Left kidney (tissue), 2 donors: Measurements from ENCODE around the gene SERAC1. TPM values are rescaled to one million over a fixed set of nuclear protein-coding genes. Genes with fewer than 3 reads are reported as not detected.
A peak's percentile ranks its signal among the peaks of the same experiment; 100 is the strongest.

Source experiments
- DNase-seq: peaks from one replicate; pipeline ENCODE4 v3.0.0-alpha.2; 2013
- polyA plus RNA-seq: library from polyadenylated mRNA; unstranded; fragments of 120-200 nt; gene quantifications from one replicate; pipeline ENCODE4 v1.2.1, GENCODE V29; 2013; ENCODE audit not compliant: insufficient read length

The SERAC1 gene
- polyA plus RNA-seq, 1 donor = 15.1 TPM

DNA sequence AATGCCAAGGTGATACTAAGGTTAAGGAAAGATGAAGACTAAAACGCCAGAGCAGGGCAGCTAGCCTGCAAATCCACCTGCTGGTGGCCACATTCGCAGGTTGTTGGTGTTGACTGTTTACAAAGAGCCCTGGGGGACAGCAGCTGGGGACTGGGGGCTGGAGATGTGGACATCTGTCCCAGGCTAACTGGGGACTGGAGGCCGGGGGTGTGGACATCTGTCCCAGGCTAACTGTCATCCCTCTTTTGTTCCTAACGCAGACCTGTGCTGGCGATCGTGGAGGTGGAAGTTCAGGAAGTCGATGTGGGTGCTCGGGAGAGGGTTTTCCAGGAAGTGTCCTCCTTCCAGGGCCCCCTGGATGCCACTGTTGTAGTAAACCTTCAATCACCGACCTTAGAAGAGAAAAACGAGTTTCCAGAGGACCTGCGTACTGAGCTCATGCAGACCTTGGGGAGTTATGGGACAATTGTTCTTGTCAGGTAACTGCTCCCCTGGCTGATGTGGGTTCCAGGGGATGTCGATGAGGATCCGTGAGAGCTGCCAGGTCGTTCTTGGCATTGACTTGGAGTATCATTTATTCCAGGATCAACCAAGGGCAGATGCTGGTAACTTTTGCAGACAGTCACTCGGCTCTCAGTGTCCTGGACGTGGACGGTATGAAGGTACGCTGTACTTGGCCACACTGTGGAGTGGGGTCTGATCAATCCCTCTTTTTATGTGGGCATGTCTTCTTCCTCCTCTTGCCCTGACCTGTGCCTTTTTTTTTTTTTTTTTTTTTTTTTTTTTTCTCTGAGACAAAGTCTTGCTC, 87.0 kb downstream of the SERAC1 start:
- no peak for DNase-seq

DNA sequence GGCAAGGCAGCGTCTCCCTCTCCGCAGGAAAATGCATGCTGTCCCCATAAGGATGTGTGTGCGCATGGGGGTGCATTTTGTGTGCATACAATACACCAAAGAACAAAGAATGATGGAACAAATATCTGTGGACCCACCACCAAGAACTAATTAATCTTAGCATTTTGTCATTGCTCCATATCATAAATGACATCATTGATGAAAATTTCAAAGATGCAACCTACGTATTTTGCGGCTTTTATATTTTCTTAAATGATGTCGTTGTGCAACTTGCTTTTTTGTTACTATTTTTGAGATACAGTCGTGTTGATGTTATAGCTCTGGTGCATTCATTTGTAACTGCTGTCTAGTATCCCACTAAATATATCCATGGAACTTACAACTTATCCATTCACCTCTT, 89.7 kb downstream of the SERAC1 start:
- DNase-seq = no peak

DNA sequence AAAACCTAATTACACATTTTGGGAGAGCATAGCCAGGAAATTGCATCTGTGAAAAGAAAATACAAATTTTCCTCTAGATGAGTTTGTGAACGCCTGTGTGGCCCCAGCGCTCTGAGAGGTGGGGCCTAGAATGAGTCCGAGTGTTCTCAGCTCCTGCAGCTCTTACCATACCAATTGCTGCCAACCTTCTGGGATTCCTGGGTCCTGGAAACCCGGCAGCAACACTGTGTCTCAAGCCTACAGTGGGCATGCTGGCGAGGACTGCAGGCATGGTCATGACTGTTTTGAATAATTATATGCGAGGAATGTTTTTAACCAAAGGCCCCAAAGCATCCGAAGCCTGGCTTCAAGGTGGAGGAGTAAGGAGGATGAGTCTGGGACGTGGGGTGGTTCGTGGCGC, 90.4 kb downstream of the SERAC1 start:
- no peak for DNase-seq

DNA sequence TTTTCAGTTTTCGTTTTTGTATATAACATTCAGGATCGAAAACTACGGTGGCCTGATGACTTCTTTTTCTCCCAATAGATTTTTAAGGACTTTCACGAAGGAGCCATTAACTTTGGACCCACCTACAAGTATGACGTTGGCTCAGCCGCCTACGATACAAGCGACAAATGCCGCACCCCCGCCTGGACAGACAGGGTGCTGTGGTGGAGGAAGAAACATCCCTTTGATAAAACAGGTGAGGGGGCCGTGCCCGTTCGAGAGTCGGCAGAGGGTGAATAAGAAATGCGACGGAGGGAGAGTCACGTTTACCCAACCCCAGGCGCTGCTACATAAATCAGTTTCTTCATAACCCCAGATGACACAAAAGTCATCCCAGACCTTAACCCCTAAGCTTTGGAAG, 91.5 kb downstream of the SERAC1 start:
- DNase-seq = no peak

DNA sequence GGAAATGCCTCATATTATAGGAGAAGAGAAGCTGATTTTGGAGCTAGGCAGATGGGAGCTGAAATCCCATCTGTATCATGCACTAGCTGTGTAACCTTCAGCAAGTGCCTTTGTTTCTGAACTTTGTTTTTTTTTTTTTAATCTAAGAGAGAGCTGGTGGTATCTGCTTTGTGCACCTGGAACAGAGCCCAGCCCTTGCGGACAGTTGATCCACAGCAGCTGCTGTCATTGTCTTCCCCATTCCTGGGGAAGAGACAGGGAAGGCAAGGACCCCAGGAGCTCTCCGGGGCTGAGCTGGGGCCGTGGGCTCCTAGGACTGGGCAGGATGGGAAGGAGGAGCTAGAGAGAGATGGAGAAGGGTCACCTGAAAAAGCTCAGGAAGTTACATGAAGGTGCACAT, 94.3 kb downstream of the SERAC1 start:
- no peak for DNase-seq

DNA sequence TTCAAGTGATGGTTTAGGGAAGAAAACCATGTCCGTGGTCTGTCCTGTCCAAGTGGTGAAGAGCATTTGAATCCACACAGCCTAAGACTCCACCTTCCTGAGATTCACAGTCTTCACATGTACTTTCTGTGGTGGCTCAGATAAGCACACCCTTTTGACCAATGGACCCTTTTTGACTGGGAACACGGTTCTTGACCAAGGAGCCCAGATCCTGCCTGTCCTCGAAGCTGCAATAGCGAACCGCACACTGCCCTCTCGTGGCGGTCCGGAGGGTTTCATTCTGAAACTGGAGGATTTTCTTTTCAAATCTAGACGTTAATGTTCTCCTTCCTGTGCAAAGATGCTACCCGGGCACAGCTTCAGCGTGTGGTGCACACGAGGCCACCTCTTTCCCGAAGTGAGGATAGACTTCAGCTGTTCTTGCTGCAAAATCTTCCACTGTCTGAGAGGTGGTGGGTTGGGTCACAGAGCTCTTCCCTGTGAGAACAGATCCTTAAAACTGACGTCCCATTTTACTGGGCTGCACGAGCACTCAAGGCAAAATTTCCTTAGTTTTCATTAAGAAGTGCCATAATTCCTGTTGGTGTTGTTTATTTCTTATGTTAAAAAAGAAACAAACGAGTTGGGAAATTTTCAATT, 95.9 kb downstream of the SERAC1 start:
- peak; percentile 62 for DNase-seq

DNA sequence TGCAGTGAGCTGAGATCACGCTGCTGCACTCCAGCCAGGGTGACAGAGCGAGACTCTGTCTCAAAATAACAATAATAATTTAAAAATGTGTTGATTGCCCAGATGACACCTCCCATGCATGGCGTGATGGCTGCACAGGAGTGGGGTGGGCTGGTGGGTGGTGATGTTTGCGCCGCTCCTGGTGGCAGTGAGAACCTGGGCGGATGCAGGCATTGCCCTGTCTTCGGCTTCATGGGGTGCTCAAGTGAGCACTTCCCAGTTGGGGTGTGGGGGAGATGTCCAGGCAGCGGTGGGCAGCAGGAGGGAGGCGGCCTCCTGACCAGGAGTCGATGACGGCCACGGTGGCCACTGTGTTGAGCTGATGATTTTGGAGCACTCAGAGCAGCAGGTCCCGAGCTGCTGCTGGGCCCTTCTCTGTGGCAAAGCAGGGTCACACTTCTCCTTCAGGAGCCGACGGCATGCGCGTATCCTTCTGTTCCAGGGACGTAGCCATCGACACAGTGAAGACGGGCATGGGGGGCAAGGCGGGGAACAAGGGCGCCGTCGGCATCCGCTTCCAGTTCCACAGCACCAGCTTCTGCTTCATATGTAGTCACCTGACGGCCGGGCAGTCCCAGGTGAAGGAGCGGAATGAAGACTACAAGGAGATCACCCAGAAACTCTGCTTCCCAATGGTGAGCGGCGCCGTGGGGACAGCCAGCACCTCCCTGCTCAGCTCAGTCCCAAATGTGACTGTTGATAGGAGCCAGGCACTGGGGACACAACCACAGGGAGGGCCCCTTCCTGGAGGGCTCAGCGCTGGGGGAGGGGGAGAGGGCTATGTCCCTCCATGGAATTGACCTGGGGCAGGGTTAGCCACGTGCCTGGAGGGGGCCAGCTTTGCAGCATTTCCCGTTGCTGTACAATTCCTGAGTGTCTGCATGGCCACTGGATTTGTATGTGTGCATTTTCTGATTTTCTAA, 96.7 kb downstream of the SERAC1 start:
- DNase-seq = no peak

DNA sequence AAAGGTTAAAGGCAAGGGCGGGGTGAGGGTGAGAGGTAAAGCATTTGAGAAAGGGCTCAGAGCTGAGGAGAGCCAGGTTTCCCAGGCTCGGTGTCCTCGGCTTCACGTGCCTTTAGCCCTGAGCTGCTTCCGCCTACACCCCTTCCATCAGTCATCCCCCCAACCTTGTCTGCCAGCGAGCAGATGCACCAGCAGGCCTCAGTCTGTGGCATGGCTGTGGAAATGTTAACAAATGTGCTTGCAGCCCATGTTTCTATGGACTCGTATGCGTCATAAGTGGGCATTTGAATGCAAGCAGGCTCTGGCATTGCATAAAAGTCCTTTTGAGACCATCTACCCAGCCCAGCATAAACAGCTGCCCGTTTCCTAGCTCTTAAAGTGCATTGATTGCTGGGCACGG, 97.5 kb downstream of the SERAC1 start:
- no peak for DNase-seq

DNA sequence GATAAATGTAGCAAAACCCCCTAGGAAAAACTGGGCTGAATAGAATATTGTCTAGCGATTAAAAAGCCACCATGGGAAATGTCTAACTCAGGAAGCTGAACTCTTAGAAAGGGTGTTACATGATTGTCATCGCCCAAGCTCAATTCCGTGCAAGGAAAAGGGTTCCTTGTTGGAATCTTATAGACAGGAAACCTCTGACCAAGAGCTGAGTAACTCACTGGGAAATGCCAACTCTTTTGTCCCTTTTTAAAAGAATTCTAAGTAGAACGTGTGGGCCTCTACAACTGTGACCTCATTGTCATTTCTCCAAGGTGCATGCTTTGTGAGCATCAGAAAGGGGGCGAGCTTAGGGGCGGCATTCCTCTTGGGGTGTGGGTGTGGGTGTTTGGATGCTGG, 98.3 kb downstream of the SERAC1 start:
- DNase-seq = no peak

DNA sequence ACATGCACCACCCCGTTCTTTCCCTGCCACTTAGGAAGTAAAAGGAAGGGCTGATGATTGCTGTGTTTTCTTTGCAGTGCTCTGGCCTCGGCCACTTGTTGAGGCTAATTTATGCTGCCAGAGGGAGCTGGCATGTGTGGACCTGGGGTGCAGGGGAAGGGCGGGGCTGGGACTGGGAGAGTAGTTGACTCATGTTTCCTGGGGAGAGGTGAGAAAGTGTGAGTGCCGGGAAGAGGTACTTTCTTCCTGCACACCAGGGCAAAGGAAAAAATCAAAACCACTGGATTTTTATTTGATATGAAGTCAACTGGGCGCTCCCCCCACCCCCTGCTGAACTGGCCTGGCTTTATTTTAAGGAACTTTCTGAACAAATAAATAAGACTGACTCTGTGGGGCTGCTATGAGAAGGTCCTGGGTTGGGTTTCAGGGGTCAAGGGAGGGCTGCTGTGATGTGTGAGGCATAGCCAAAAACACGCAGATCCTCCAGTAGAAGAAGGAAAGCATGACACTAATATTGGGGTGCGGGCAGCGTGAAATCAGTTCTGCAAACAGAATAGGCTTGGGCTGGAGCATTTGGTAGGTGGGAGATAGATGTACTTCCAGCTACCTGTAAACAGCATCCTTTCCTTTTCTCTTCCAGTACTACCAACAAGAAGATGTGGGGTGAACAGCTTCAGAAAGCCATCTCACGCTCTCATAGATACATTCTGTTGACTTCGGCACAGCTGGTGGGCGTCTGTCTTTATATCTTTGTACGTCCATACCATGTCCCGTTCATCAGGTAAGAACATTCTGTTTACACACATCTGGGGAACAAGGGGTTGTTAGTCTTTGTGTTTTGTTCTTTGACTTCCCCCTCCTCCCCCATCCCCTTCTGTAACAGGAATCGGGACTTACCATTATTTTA, 98.9 kb downstream of the SERAC1 start:
- no peak for DNase-seq

DNA sequence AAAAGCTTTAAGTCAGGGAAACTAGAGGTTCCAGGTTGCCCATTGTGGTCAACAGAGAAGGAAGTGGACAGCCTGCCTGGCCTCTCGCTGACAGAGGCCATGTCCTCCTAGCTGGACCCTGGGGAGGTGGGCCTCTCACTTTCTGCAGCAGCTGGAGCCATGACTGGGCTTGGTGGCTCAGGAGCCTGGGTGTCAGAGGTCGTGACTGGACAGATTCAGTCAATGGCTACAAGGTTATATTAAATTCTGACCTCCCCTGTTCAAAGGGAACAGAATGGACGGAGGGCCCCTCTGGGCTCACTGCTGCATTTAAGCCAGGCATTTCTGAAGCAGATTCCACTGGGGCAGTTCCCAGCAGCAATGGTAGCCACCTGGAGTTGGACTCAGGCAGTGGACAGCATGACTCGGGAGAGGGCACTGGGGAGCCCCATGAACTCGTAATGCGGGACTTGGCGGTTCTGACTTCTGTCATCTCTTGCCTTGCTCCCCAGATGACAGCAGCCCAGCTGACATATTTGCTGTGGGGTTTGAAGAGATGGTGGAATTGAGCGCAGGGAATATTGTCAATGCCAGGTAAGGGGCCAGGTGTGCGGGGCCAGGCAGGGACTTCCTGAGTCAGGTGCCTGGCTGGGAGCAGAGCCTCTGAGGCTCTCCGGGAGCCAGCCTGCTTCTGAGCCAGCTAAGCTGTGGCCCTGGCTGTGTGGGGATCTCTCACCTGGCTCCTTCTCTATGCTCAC, 99.7 kb downstream of the SERAC1 start:
- DNase-seq = no peak

DNA sequence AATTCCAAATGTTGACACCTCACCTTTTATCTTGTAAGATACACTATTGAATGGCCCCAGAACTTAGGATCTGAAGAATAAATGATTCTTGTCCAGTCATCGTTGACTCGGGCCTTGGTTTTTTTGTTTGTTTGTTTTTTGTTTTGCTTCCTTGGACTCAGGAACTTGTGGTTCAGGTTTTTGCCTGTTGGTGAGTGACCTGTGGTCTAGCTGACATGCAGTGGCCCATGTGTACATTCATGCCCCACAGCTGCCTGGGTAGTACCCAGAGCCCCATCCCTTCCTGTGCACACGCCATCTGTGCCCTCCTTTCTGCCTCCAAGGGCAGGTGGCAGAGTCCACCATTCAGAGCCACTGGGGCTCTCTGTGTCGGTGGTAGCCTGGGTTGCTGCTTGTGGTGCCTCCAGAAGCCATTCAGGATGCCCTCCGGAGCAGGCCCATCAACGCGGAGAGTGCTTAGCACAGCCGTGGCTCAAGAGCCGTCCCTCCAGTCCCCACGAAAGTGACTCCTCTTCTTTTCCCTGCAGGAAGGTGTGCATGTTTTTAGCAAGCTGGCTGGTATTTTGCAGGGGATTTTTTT, 100.5 kb downstream of the SERAC1 start:
- DNase-seq = no peak

DNA sequence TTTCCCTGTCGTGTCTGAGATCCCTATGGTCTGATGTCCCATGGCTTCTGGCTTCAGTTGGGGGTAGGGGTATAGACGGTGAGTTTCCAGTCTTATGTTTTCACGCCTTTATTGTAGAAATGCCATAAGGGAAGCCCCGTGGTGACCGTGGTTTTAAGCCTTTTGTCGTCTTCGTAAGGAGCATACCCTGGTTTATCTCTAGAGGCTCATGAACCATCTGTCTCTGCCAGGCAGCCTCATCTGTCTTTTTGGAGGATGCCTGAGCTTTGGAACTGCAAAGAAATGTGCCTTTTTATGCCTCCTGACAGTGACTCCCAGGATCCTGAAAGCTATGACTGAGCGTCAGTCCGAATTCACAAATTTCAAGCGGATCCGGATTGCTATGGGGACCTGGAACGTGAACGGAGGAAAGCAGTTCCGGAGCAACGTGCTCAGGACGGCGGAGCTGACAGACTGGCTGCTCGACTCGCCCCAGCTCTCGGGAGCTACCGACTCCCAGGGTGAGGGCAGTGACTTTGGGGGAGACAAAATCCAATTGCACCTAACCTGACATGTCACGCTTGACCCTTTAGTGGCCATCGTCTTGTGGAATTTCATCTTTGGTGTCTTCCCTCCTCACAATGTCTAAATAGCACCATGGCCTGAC, 101.8 kb downstream of the SERAC1 start:
- no peak for DNase-seq

DNA sequence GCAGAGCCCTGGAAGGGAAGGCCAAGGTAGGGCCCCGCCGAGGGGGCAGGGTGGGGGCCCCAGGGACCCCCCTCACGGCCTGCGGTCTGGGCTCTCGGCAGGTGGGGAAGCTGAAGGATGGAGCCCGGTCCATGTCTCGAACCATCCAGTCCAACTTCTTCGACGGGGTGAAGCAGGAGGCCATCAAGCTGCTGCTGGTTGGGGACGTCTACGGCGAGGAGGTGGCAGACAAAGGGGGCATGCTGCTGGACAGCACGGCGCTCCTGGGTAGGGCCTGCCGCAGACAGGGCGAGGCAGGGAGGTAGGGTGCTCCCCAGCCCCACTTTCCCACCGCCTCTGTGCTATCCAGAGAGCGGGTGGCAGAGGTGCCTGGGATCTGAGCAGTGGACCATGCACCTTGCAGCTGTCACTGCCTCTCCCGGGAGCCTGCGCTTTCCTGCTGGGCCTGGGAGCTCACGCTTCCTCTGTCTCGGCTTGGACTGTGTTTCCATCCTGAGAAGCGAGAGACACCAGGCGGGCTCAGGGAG, 103.3 kb downstream of the SERAC1 start:
- no peak for DNase-seq

DNA sequence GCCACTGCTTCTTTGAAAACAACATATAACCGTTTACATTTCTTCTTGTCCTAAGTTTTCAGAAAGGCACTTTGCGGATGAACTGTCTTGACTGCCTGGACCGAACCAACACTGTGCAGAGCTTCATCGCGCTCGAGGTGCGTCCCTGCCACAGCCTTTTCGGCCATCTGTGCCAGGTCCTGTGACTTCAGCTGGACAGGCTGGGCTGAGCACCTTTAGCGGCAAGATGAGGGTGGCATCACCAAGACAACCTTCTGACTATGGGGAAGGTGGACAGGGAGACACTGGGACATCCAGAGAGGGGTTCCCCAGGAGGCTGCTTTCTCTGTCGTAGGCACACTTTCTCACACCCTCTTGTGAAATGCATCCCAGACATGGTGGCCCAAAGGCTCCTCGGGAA, 104.3 kb downstream of the SERAC1 start:
- DNase-seq = no peak

DNA sequence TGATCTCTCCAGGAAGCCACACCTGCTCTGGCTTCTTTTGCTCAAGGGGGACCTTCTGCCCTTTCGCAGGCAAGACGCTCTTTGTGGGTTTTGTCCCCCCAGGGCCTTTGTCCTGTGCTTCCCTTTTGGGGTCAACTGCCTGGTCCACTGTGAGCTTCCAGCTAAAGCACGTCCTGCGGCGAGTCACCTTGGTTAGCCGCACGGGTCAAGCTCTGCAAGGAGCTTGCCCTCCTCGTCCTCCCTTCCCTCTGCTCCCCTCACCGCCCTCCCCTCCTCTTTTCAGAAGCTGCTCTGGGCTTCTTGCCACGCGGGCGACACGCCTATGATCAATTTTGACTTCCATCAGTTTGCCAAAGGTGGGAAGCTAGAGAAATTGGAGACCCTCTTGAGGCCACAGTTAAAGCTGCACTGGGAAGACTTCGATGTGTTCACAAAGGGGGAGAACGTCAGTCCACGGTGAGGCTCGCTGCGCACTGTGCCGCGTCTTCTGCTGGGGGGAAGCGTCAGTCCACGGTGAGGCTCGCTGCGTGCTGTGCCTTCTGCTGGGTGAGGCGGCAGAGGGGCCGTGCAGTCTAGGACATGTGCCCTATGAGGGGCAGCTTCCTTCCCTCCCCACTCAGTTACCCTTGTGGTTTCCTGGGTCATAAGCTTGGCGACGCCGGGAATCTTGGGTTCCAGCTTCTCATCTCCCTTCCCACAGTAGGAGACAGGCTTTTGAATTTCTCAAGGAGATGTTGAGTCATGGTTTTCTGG, 106.2 kb downstream of the SERAC1 start:
- no peak for DNase-seq

DNA sequence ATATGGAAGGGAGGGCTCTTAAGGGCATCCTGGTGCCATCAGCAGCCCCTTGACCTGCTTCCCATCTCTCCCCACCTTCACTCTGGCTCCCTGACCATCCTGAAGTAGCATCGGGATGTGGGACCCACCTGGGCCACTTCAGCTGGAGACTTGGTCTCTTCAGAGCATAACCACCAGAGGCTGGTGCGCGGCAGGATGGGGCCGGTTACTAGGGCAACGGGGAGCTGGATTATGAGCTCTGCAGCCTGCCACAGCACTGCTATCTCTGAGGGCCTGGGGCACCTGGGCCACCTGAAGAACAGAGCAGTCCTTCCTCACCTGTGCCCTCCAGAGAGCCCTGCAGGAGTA, 106.7 kb downstream of the SERAC1 start:
- no peak for DNase-seq

DNA sequence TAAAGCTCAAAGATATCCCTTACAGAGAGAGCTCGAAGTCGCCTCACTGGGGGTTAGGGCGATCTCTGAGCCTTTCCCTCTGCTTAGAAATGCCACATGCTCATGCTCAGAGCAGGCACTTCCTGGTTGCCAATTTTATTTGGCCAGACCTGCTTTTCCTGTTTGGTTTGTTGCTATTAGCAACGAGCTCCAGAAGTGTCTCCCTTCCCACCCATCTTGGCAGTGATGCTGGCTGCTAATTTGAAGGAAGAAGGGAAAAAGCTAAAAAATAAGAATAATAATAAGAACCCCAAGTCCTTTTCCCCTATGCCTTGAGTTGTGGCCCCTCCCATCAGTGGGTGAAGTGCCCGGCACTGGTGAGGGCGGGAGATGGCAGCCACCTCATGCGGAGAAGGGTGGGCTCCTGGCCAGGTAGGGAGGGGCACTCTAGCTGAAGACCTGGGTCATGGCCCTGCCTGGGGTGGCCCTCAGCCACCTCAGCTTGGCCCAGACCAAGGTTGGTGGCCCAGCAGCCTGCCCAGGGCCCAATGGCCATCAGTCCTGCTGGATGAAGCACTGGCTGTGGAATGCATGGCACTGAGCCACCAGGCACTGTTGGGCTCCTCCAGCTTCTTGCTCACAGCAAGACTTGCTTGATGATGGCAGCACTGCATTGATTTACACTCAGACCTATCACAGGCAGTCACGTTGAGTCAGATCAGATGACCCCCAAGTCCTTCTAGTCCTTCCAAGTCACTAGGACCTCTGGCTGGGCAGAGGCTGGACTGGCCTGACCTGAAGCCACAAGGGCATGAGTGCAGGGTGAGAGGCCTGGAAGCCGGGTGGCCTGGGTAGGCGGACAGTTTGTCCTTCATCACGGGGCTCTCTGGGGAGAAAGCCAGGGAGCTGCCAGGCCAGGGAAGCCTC, 107.4 kb downstream of the SERAC1 start:
- DNase-seq = no peak
